Measurements from ENCODE around the gene LEPR. TPM values are rescaled to one million over a fixed set of nuclear protein-coding genes. Genes with fewer than 3 reads are reported as not detected.
"Not testable (repeated sequence)": the region's sequence is repeated elsewhere in the genome, so short reads cannot be mapped to it uniquely, and the experiment has no call there.

LEPR gene
- total RNA-seq = 8.0 TPM
- long read RNA-seq, full-length matches to known transcripts = 4 of 20 reads
- long read RNA-seq, partial matches to known transcripts = 0 of 20 reads
- long read RNA-seq, other reads (novel, unspliced or antisense) = 16 of 20 reads

- intact Hi-C loops (cut with DNase I) = loop anchor here (5.0 kb wide), 2 partner anchors 168 to 353 kb away; no protein-coding TSS in a partner anchor
- DNase-seq (ENCODE audit: low spot score) = no peak
Measured at GRCh38 chr1:65420590-65421350, at the start of gene LEPR, which contains the start of gene LEPROT. Gene LEPR (plus strand): TSS chr1:65420668. CDS start chr1:65565566, 144,898 bp downstream. Gene LEPROT (plus strand): TSS chr1:65420668. CDS start chr1:65420725, 57 bp downstream.

- no peak for DNase-seq (ENCODE audit: low spot score)
- intact Hi-C loops (cut with DNase I) = no loop called here
Measured at GRCh38 chr1:65371544-65371943, 48.9 kb upstream of the LEPR start.

- no peak for DNase-seq (ENCODE audit: low spot score)
- intact Hi-C loops (cut with DNase I) = no loop called here
Measured at GRCh38 chr1:65372557-65372956, 47.9 kb upstream of the LEPR start.

- DNase-seq (ENCODE audit: low spot score) = no peak
- intact Hi-C loops (cut with DNase I) = no loop called here
Measured at GRCh38 chr1:65377496-65378246, 42.8 kb upstream of the LEPR start.

GRCh38 chr1:65378247-65378946 is 42.1 kb upstream of the LEPR start:
- intact Hi-C loops (cut with DNase I) = no loop called here
- DNase-seq (ENCODE audit: low spot score) = no peak

GRCh38 chr1:65384426-65384825 is 36.0 kb upstream of the LEPR start:
- intact Hi-C loops (cut with DNase I); DNase-seq (ENCODE audit: low spot score): not testable (repeated sequence)

- no peak for DNase-seq (ENCODE audit: low spot score)
- intact Hi-C loops (cut with DNase I) = no loop called here
Measured at GRCh38 chr1:65386439-65386838, 34.0 kb upstream of the LEPR start.

GRCh38 chr1:65387821-65388220 is 32.6 kb upstream of the LEPR start:
- DNase-seq (ENCODE audit: low spot score) = no peak
- intact Hi-C loops (cut with DNase I) = no loop called here

GRCh38 chr1:65388908-65389695 is 31.4 kb upstream of the LEPR start:
- intact Hi-C loops (cut with DNase I) = no loop called here

GRCh38 chr1:65392497-65392896 is 28.0 kb upstream of the LEPR start:
- no peak for DNase-seq (ENCODE audit: low spot score)
- intact Hi-C loops (cut with DNase I) = no loop called here

More at GRCh38 chr1:65388908-65389695, 31.4 kb upstream of the LEPR start:
- DNase-seq (ENCODE audit: low spot score) = no peak

- no peak for DNase-seq (ENCODE audit: low spot score)
- intact Hi-C loops (cut with DNase I) = no loop called here
Measured at GRCh38 chr1:65393347-65393746, 27.1 kb upstream of the LEPR start.

GRCh38 chr1:65393928-65394327 is 26.5 kb upstream of the LEPR start:
- DNase-seq (ENCODE audit: low spot score) = no peak
- intact Hi-C loops (cut with DNase I) = no loop called here

GRCh38 chr1:65395887-65396612 is 24.4 kb upstream of the LEPR start:
- intact Hi-C loops (cut with DNase I) = no loop called here

GRCh38 chr1:65398083-65398482 is 22.4 kb upstream of the LEPR start:
- intact Hi-C loops (cut with DNase I) = no loop called here
- DNase-seq (ENCODE audit: low spot score) = no peak

More at GRCh38 chr1:65395887-65396612, 24.4 kb upstream of the LEPR start:
- no peak for DNase-seq (ENCODE audit: low spot score)

GRCh38 chr1:65399003-65399402 is 21.5 kb upstream of the LEPR start:
- no peak for DNase-seq (ENCODE audit: low spot score)
- intact Hi-C loops (cut with DNase I) = no loop called here

- intact Hi-C loops (cut with DNase I) = no loop called here
Measured at GRCh38 chr1:65401612-65402011, 18.9 kb upstream of the LEPR start.

GRCh38 chr1:65404941-65405340 is 15.5 kb upstream of the LEPR start:
- intact Hi-C loops (cut with DNase I) = no loop called here
- DNase-seq (ENCODE audit: low spot score) = no peak

More at GRCh38 chr1:65401612-65402011, 18.9 kb upstream of the LEPR start:
- DNase-seq (ENCODE audit: low spot score) = no peak

- intact Hi-C loops (cut with DNase I) = no loop called here
- DNase-seq (ENCODE audit: low spot score) = no peak
Measured at GRCh38 chr1:65407877-65408276, 12.6 kb upstream of the LEPR start.

All from cardiac septum (tissue), 1 donor.